Immature natural killer cell (primary cell): ENCODE results near the gene TRIM46. TPM values are rescaled to one million over a fixed set of nuclear protein-coding genes. Genes with fewer than 3 reads are reported as not detected.

Experiments
- polyA plus RNA-seq, 3 donors: library from polyadenylated mRNA; unstranded; fragments of 300-500 nt; fragmentation: Illumina TruSeq; gene quantifications; one replicate each; pipeline ENCODE4 v1.2.3, GENCODE V29; 2021

The TRIM46 gene
- polyA plus RNA-seq, 3 donors from 2014 or later, result 0.43 TPM; not detected in 2

Other genes starting within 250 kb of the TRIM46 start
- 10 to 100 TPM; 52.5 to 53.8 (median 53.6) TPM for gene PMVK, start 237.1 kb upstream of the TRIM46 start, polyA plus RNA-seq
- gene PBXIP1, start 217.8 kb upstream of the TRIM46 start, polyA plus RNA-seq, result 100 to 1,000 TPM in 1 of 3 donors, 10 to 100 TPM in 2; 45.1 to 117 (median 94.6) TPM
- 10 to 100 TPM; 15.0 to 39.1 (median 15.4) TPM for gene PYGO2, start 212.1 kb upstream of the TRIM46 start, polyA plus RNA-seq
- 10 to 100 TPM; 32.3 to 49.4 (median 42.5) TPM for gene SHC1, start 203.1 kb upstream of the TRIM46 start, polyA plus RNA-seq
- gene CKS1B, start 199.2 kb upstream of the TRIM46 start, polyA plus RNA-seq, result 10 to 100 TPM; 59.5 to 82.7 (median 67.5) TPM
- gene FLAD1, start 190.5 kb upstream of the TRIM46 start, polyA plus RNA-seq, result 10 to 100 TPM; 40.9 to 99.7 (median 41.7) TPM
- not detected for gene LENEP, start 180.3 kb upstream of the TRIM46 start, polyA plus RNA-seq
- gene ZBTB7B, start 171.0 kb upstream of the TRIM46 start, polyA plus RNA-seq, result 1 to 10 TPM in 2 of 3 donors, under 1 TPM in 1; 0.96 to 3.3 (median 1.8) TPM
- gene DCST2, start 140.1 kb upstream of the TRIM46 start, polyA plus RNA-seq, result not detected
- gene DCST1, start 140.0 kb upstream of the TRIM46 start, polyA plus RNA-seq, result not detected
- 10 to 100 TPM; 10.4 to 27.1 (median 24.3) TPM for gene ADAM15, start 122.5 kb upstream of the TRIM46 start, polyA plus RNA-seq
- gene EFNA4, start 110.1 kb upstream of the TRIM46 start, polyA plus RNA-seq, result 1 to 10 TPM; 1.1 to 3.0 (median 2.6) TPM
- 1 to 10 TPM in 1 of 3 donors, under 1 TPM in 2; 0.70 to 2.3 (median 0.94) TPM for gene EFNA3, start 95.0 kb upstream of the TRIM46 start, polyA plus RNA-seq
- gene EFNA1, start 46.0 kb upstream of the TRIM46 start, polyA plus RNA-seq, result 1 to 10 TPM in 2 of 3 donors, under 1 TPM in 1; 0.64 to 4.0 (median 1.1) TPM
- 100 to 1,000 TPM in 1 of 3 donors, 10 to 100 TPM in 2; 59.5 to 120 (median 93.0) TPM for gene SLC50A1, start 38.0 kb upstream of the TRIM46 start, polyA plus RNA-seq
- gene DPM3, start 33.3 kb upstream of the TRIM46 start, polyA plus RNA-seq, result 100 to 1,000 TPM; 103 to 274 (median 126) TPM
- gene KRTCAP2, start 545 bp upstream of the TRIM46 start, polyA plus RNA-seq, result 100 to 1,000 TPM; 396 to 465 (median 435) TPM
- 1 to 10 TPM in 2 of 3 donors, not detected in 1; 1.3 to 1.8 TPM for gene THBS3, start 34.0 kb downstream of the TRIM46 start, polyA plus RNA-seq
- 10 to 100 TPM; 51.1 to 62.6 (median 55.1) TPM for gene MTX1, start 34.8 kb downstream of the TRIM46 start, polyA plus RNA-seq
- 1 to 10 TPM in 1 of 3 donors, under 1 TPM in 2; 0.64 to 1.3 (median 0.79) TPM for gene ENTREP3, start 81.6 kb downstream of the TRIM46 start, polyA plus RNA-seq
- gene SCAMP3, start 88.5 kb downstream of the TRIM46 start, polyA plus RNA-seq, result 100 to 1,000 TPM; 101 to 182 (median 140) TPM
- 10 to 100 TPM in 1 of 3 donors, 1 to 10 TPM in 2; 5.8 to 15.6 (median 6.2) TPM for gene CLK2, start 99.7 kb downstream of the TRIM46 start, polyA plus RNA-seq
- gene HCN3, start 103.6 kb downstream of the TRIM46 start, polyA plus RNA-seq, result under 1 TPM in 1 of 3 donors, not detected in 2; 0.52 TPM
- gene PKLR, start 127.6 kb downstream of the TRIM46 start, polyA plus RNA-seq, result not detected
- gene FDPS, start 135.0 kb downstream of the TRIM46 start, polyA plus RNA-seq, result 100 to 1,000 TPM; 173 to 279 (median 206) TPM
- gene RUSC1, start 147.0 kb downstream of the TRIM46 start, polyA plus RNA-seq, result 10 to 100 TPM in 2 of 3 donors, 1 to 10 TPM in 1; 9.2 to 21.3 (median 18.1) TPM